Kidney (tissue), 14 donors: Measurements from ENCODE around the gene KLHL7. TPM values are rescaled to one million over a fixed set of nuclear protein-coding genes. Genes with fewer than 3 reads are reported as not detected.

Experiments
- DNase-seq, 5 donors: peaks; one replicate each; pipeline ENCODE4 v3.0.0-alpha.2; 2013 to 2020
- FAIRE-seq: peaks from 2 replicates; lab custom pipeline; 2012; peaks lifted over from hg19 to GRCh38; lab: Jason Lieb, UNC
- H3K27ac ChIP-seq, 2 donors: one replicate each; pipeline ENCODE4 v1.7.0; 2013; ENCODE audit warnings: low read depth in 2 of 2, low read length in 2 of 2, inconsistent platforms in 1 of 2
- H3K27me3 ChIP-seq: one replicate; pipeline ENCODE4 v1.7.1; 2013; ENCODE audit warnings: low read length, inconsistent platforms; ENCODE audit not compliant: control insufficient read depth, insufficient read depth
- H3K36me3 ChIP-seq, 3 donors: one replicate each; pipeline versions ENCODE4 v1.7.0 to v1.7.1; 2013; ENCODE audit warnings: low read length in 3 of 3, control low read depth in 1 of 3, inconsistent platforms in 1 of 3; ENCODE audit not compliant: insufficient read depth in 3 of 3, control insufficient read depth in 2 of 3
- H3K4me1 ChIP-seq, 3 donors: one replicate each; pipeline versions ENCODE4 v1.7.0 to v1.7.1; 2013; ENCODE audit warnings: low read length in 3 of 3, inconsistent platforms in 1 of 3, low read depth in 1 of 3; ENCODE audit not compliant: control insufficient read depth in 2 of 3, insufficient read depth in 2 of 3
- H3K4me3 ChIP-seq, 3 donors: one replicate each; pipeline versions ENCODE4 v1.7.0 to v1.8.1; 2013; ENCODE audit warnings: low read length in 3 of 3, control low read depth in 1 of 3, inconsistent platforms in 1 of 3
- H3K9ac ChIP-seq, 3 donors: one replicate each; pipeline versions ENCODE4 v1.7.0 to v1.7.1; 2013; ENCODE audit warnings: low read length in 3 of 3, control low read depth in 1 of 3, inconsistent platforms in 1 of 3
- H3K9me3 ChIP-seq, 3 donors: one replicate each; pipeline versions ENCODE4 v1.7.0 to v1.7.1; 2013; ENCODE audit warnings: low read length in 3 of 3, control low read depth in 1 of 3, inconsistent platforms in 1 of 3; ENCODE audit not compliant: control insufficient read depth in 2 of 3, insufficient read depth in 1 of 3
- CTCF ChIP-seq: IDR thresholded peaks from 3 replicates; pipeline ENCODE4 v1.5.1; 2012; ENCODE audit warnings: mild to moderate bottlenecking, moderate library complexity, borderline replicate concordance; ENCODE audit not compliant: insufficient read depth; ENCODE audit errors: extremely low read depth
- intact Hi-C: fragments of 100-400 bp; cut with DNase I; formaldehyde crosslinking; loops from one replicate; pipeline ENCODE4 v1.11.1; 2022
- polyA plus RNA-seq: library from polyadenylated mRNA; stranded (reverse); fragments of 350-450 nt; fragmentation: Illumina TruSeq; extraction: RNeasy Lipid Tissue Mini Kit (QIAGEN cat#74804); gene quantifications from one replicate; pipeline ENCODE4 v1.2.3, GENCODE V29; 2014; ENCODE audit warnings: low read depth, low replicate concordance; ENCODE audit not compliant: insufficient read depth
- total RNA-seq: library from RNA; stranded (reverse); fragmentation: NEBNext Ultra II Directional; extraction: Animal tissue kit (Norgen Biotek cat#: 25700); gene quantifications from one replicate; pipeline ENCODE4 v1.2.1, GENCODE V29; 2021
- donor health status: control.
- donor health status: control.
- donor health status: control.
- donor health status: control.
- donor health status: control.
- donor health status: DM: yes; HTN: yes; CAD: no.
- donor health status: Normal renal cell carcinoma (clear cell type).

The KLHL7 gene
- total and polyA plus RNA-seq, 2 donors from 2014 or later: 13.3 to 20.6 TPM

- FAIRE-seq (no peak), DNase-seq (no peak)
- H3K27ac ChIP-seq: peak overlapping the region in 1 of 2 donors; percentile 28
- H3K27me3 ChIP-seq: no peaks in the 10 kb centered on the region
- no peak overlapping the region for H3K4me3 ChIP-seq
- peaks cover 5 to 10% (median 9%) of the 10 kb centered on the region in 3 donors for H3K4me1 ChIP-seq
- no peaks in the 10 kb centered on the region for H3K9me3 ChIP-seq
- no peaks in the 10 kb centered on the region for H3K36me3 ChIP-seq
- no peak for TF ChIP-seq CTCF
- intact Hi-C loops: no loop called here
- H3K9ac ChIP-seq: peak overlapping the region in 1 of 3 donors; percentile 4
These were observed 107.3 kb downstream of the KLHL7 start for GRCh38 chr7:23212841-23213240.

GRCh38 chr7:23213755-23214154, 108.2 kb downstream of the KLHL7 start:
- intact Hi-C loops: no loop called here
- no peak overlapping the region for H3K27ac ChIP-seq
- no peak for TF ChIP-seq CTCF
- no peaks in the 10 kb centered on the region for H3K36me3 ChIP-seq
- H3K9ac ChIP-seq: no peak overlapping the region
- H3K9me3 ChIP-seq: no peaks in the 10 kb centered on the region
- no peak overlapping the region for H3K4me3 ChIP-seq
- no peaks in the 10 kb centered on the region for H3K27me3 ChIP-seq
- no peak for FAIRE-seq
- DNase-seq: no peak
- peaks cover 5 to 10% (median 9%) of the 10 kb centered on the region in 3 donors for H3K4me1 ChIP-seq

GRCh38 chr7:23214423-23214822, 108.8 kb downstream of the KLHL7 start:
- no peak overlapping the region for H3K9ac ChIP-seq
- no peak overlapping the region for H3K27ac ChIP-seq
- intact Hi-C loops: no loop called here
- no peak for FAIRE-seq
- H3K36me3 ChIP-seq: no peaks in the 10 kb centered on the region
- H3K4me3 ChIP-seq: no peak overlapping the region
- H3K4me1 ChIP-seq: peaks cover 5 to 10% (median 9%) of the 10 kb centered on the region in 3 donors
- DNase-seq: no peak
- H3K9me3 ChIP-seq: no peaks in the 10 kb centered on the region
- H3K27me3 ChIP-seq: no peaks in the 10 kb centered on the region
- no peak for TF ChIP-seq CTCF

- no peak for FAIRE-seq
- Histone ChIP-seq H3K27ac (no peak overlapping the region), H3K4me1 (peaks cover 5 to 10% (median 9%) of the 10 kb centered on the region in 3 donors), H3K36me3 (no peaks in the 10 kb centered on the region), H3K27me3 (no peaks in the 10 kb centered on the region), H3K9ac (no peak overlapping the region), H3K4me3 (no peak overlapping the region), H3K9me3 (no peaks in the 10 kb centered on the region)
- DNase-seq: no peak
- intact Hi-C loops: no loop called here
- no peak for TF ChIP-seq CTCF
These were observed 109.4 kb downstream of the KLHL7 start for GRCh38 chr7:23214938-23215337.
